HEK293T (cell line): ENCODE results near the gene TRMT61B.

Experiments used
- FOXA1 ChIP-seq: fragments of 450-650 bp; IDR thresholded peaks from 2 replicates; pipeline ENCODE4 v1.6.1; 2016; ENCODE audit warnings: mild to moderate bottlenecking
- FOXK2 ChIP-seq: fragments of 450-650 bp; IDR thresholded peaks from 2 replicates; pipeline ENCODE4 v1.6.1; 2016; ENCODE audit warnings: mild to moderate bottlenecking
- FOXM1 ChIP-seq: fragments of 450-650 bp; IDR thresholded peaks from 2 replicates; pipeline ENCODE4 v1.6.1; 2017; ENCODE audit warnings: mild to moderate bottlenecking, borderline replicate concordance
- HDGF ChIP-seq: fragments of 450-650 bp; IDR thresholded peaks from 2 replicates; pipeline ENCODE4 v1.6.1; 2017; ENCODE audit warnings: antibody characterized with exemption, borderline replicate concordance
- SP1 ChIP-seq: fragments of 450-650 bp; IDR thresholded peaks from 2 replicates; pipeline ENCODE4 v1.6.1; 2017
- SUZ12 ChIP-seq: fragments of 450-650 bp; IDR thresholded peaks from 2 replicates; pipeline ENCODE4 v1.6.1; 2016; ENCODE audit warnings: mild to moderate bottlenecking

DNA sequence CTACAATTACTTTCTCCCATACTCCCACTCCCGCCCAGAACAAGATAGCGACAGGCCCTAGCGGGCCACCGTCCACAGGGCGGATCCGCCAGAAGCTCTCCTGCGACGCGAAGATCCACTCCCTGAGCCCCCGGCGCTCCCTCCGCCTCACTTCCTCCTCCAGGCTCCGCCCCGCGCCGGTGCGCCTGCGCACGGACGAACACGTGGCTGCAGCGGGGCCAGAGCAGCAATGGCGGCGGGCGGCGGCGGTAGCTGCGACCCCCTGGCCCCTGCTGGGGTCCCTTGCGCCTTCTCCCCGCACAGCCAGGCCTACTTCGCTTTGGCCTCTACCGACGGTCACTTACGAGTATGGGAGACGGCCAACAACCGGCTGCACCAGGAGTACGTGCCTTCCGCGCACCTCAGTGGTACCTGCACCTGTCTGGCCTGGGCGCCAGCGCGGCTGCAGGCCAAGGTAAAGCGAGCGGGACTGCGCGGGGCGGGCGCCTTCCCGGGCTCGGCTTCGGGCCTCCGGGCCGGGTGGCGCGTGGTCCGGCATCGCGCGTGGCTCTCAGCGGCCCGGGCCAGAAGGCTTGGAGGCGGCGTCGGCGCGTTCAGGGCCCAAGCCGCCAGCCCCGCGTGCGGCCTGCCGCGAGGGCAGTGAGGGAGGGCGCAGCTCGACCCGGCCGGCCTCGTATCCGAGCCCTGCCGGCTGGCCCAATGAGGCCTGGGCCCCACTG, 24.5 kb upstream of the TRMT61B start, which contains the start of gene WDR43:
- TF ChIP-seq FOXA1 (no peak), SUZ12 (no peak), HDGF (no peak), SP1 (no peak), FOXM1 (0 out of 2 replicates have a peak, but pooled peaks have one; percentile 57), FOXK2 (no peak)
